Mucosa of descending colon (tissue), 3 donors: ENCODE results near the gene ARHGEF39. TPM values are rescaled to one million over a fixed set of nuclear protein-coding genes. Genes with fewer than 3 reads are reported as not detected.

Experiments used
- ATAC-seq: fragments of 200-7000 bp; cut with Tn5 transposase; one replicate; pipeline ENCODE4 v1.9.1; 2020; ENCODE audit warnings: mild to moderate bottlenecking, moderate library complexity
- DNase-seq, 3 donors: peaks; one replicate each; pipeline ENCODE4 v3.0.0-alpha.2; 2020
- H3K36me3 ChIP-seq: fragments of 200-600 bp; one replicate; pipeline ENCODE4 v1.8.0; 2021; ENCODE audit warnings: low read depth, mild to moderate bottlenecking
- H3K4me1 ChIP-seq: fragments of 200-600 bp; one replicate; pipeline ENCODE4 v1.8.0; 2021; ENCODE audit warnings: low read depth, mild to moderate bottlenecking
- H3K4me3 ChIP-seq: fragments of 200-600 bp; one replicate; pipeline ENCODE4 v1.8.0; 2021; ENCODE audit warnings: mild to moderate bottlenecking
- H3K9me3 ChIP-seq: fragments of 200-600 bp; one replicate; pipeline ENCODE4 v1.8.0; 2021; ENCODE audit warnings: mild to moderate bottlenecking
- CTCF ChIP-seq: fragments of 200-600 bp; IDR thresholded peaks from one replicate; pipeline ENCODE4 v1.8.0; 2022; ENCODE audit warnings: antibody characterized with exemption, mild to moderate bottlenecking
- intact Hi-C, 2 donors: fragments of 100-400 bp; cut with DNase I in 1 of 2; cut with micrococcal nuclease in 1 of 2; formaldehyde crosslinking; loops; one replicate each; pipeline versions ENCODE4 v1.11.0 to v1.11.1; 2022; cut with DNase I, micrococcal nuclease
- total RNA-seq, 3 donors: library from RNA; stranded (reverse); fragmentation: NEBNext Ultra II Directional in 2 of 3; extraction: Animal tissue kit (Norgen Biotek cat#: 25700) in 2 of 3; gene quantifications; one replicate each; pipeline versions ENCODE4 v1.2.1 to v1.2.4, GENCODE V29; 2021 to 2023
- donor health status: DM: no; HTN: no; CAD: no; lungs with moderate emphysema.
- donor health status: DM: no; HTN: no; CAD: no.
- donor health status: DM: no; HTN: yes; CAD: no.

ARHGEF39 gene
- total RNA-seq, 3 donors from 2014 or later = 2.6 to 10.3 (median 6.4) TPM

GRCh38 chr9:35691334-35691650 lies 26.3 kb upstream of the ARHGEF39 start:
- Histone ChIP-seq H3K36me3 (no peaks in the 10 kb centered on the region), H3K9me3 (no peaks in the 10 kb centered on the region), H3K4me3 (peak overlapping the region; percentile 44), H3K4me1 (peaks cover 13% of the 10 kb centered on the region)
- intact Hi-C loops = no loop called here
- ATAC-seq (no peak), DNase-seq (no peak)
- TF ChIP-seq CTCF = no peak

DNA sequence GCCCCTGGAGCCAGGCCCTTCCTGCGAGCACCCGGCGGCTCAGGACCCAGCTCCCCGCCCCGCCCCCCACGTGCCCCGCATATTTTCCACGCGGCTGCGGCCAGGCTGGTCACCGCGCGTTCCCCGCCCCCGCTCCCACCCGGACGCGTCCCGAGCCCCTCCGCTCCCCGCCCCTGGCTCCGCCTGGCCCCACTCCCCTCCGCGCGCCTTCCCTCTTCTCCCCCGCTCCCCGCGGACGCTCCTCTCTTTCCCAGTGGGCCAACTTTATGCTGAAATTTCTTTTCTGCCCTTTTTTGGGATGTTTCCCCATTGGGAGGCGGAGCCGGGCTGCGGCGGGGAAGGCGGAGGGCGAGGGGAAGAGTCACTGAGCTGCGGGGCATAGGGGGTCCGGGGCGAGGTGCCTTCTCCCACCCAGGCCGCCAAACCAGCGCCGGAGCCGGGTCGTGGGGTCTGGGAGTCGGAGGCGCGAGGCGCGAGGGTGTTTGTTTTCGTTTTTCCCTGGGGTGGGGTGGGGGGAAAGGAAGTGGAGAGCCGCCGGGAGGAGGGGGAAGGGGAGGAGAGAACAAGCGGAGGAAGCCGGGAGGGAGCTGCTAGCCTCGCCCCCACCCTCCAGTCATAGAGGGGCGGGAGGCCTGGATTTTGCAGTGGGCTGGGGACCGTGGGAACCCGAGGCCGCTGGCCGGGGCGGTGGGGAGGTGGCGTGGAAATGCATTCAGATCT lies 25.8 kb upstream of the ARHGEF39 start:
- no peak for TF ChIP-seq CTCF
- intact Hi-C loops = no loop called here
- H3K4me1 ChIP-seq = peaks cover 8% of the 10 kb centered on the region
- H3K4me3 ChIP-seq = peak overlapping the region; percentile 44
- DNase-seq (peak; percentile 73 to 77 (median 76)), ATAC-seq (peak; percentile 65)
- no peaks in the 10 kb centered on the region for H3K36me3 ChIP-seq
- no peaks in the 10 kb centered on the region for H3K9me3 ChIP-seq

GRCh38 chr9:35690294-35690613 lies 25.3 kb upstream of the ARHGEF39 start:
- TF ChIP-seq CTCF = no peak
- DNase-seq (no peak), ATAC-seq (no peak)
- Histone ChIP-seq H3K9me3 (no peaks in the 10 kb centered on the region), H3K4me3 (peak overlapping the region; percentile 44), H3K36me3 (no peaks in the 10 kb centered on the region), H3K4me1 (peaks cover 7% of the 10 kb centered on the region)
- intact Hi-C loops = no loop called here

DNA sequence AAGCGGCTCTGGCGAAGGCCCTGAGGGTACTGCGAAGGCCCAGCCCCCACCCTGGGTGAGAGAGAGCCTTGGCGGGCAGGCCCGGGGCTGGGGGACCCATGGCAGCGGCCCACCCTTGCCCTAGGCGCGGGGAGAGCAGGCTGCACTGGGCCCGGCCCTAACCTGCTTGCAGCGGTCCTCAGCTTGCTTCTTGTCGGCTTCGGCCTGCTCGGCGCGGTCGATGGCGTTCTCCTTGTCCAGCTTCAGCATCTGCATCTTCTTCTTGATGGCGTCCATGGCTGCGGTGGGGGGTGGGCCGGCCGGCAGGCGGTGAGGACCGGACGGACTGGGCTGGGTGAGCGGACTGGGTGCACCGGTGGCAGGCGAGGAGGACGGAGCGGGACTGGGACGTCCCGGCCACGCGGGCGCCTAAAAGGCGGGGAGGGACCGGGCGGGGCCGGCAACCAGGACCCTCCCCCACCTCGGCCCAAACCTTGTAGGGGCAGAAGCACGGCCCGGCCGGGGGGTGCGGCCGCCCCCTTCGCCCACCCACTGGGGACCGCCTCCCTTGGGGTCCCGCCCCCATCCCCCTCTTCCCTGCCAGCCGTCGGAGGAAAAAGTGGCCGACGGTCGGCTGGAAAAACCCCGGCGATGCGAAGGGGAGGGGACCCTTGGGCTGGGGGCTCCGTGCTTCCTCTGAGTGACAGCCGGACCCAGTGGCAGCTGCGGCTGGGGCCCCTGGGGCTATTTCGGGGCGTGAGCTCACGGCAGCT lies 24.7 kb upstream of the ARHGEF39 start, which contains the start of gene TPM2:
Gene TPM2, minus strand, starts transcription at position 384 of the 752 bp plus-strand sequence. Its CDS starts 108 bp downstream, at position 276.
- intact Hi-C loops = no loop called here

More for the DNA sequence above, 24.7 kb upstream of the ARHGEF39 start, which contains the start of gene TPM2:
- DNase-seq (peak; percentile 48 to 72 (median 68)), ATAC-seq (peak; percentile 45)
- peak within 1 kb of the TSS; percentile 44 for H3K4me3 ChIP-seq
- peaks cover 7% of the 10 kb centered on the region for H3K4me1 ChIP-seq
- no peaks in the 10 kb centered on the region for H3K36me3 ChIP-seq
- H3K9me3 ChIP-seq = no peaks in the 10 kb centered on the region
- no peak for TF ChIP-seq CTCF
